ENCODE measurements around the gene HTR3A.
"Not testable (repeated sequence)": the region's sequence is repeated elsewhere in the genome, so short reads cannot be mapped to it uniquely, and the experiment has no call there.

The HTR3A gene

DNA sequence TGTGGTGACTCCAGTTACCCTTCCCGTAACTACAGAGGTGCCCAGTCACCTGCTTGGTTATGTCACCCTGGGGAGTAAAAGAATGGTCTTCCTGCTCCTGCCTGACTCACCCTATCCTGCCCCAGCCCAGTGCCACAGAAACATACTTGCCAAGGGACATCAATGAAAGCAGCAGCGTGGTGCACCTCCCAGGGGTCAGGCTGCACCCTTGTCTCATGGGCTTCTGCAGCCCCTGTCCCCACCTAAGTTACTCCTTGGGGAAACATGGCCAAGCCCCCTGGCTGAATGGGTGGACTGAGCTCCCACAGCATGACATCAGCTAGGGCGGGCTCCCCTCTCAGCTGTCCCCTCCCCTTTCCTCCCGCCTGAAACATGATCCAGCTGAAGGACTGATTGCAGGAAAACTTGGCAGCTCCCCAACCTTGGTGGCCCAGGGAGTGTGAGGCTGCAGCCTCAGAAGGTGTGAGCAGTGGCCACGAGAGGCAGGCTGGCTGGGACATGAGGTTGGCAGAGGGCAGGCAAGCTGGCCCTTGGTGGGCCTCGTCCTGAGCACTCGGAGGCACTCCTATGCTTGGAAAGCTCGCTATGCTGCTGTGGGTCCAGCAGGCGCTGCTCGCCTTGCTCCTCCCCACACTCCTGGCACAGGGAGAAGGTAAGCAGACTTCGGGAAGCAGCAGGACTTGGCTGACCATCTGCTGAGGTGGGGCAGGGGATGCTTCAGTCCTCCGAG is at the start of gene HTR3A:
HTR3A (plus strand) TSS at position 368 of the 730 bp plus-strand sequence; CDS start at position 586, 218 bp downstream.
- no peak for DNase-seq (ENCODE audit: low read depth in 3 of 3)

GRCh38 chr11:113926273-113927197 is 48.4 kb upstream of the HTR3A start:
- no peak for DNase-seq (ENCODE audit: low read depth in 3 of 3)

GRCh38 chr11:113928311-113928710 is 46.6 kb upstream of the HTR3A start:
- no peak for DNase-seq (ENCODE audit: low read depth in 3 of 3)

DNA sequence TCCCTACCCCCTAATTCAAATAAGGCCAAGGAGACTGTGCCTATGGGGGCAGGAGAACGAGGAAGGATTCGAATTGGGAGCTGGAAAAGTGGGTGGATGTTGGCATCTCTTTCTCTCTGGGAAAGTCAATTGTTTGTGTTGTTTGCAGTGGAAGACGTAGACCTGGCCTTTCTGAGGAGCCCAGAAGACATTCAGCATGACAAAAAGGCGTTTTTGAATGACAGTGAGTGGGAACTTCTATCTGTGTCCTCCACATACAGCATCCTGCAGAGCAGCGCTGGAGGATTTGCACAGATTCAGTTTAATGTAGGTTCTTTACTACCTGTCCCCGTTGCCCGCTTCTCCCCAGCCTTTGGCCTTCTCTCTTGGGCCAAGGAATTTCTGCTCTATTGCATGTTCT is 42.1 kb upstream of the HTR3A start:
- no peak for DNase-seq (ENCODE audit: low read depth in 3 of 3)

DNA sequence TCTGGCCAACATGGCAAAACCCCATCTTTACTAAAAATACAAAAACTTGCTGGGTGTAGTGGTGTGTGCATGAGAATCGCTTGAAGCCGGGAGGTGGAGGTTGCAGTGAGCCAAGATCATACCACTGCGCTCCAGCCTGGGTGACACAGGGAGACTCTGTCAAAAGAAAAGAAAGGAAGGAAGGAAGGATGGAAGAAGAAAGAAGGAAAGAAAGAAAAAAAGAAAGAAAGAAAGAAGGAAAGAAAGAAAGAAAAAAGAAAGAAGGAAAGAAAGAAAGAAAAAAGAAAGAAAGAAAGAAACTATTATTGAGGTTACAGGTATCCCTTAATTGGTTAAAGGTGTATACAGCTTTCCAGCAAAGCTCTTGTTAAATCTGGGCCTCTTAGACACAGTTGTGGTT is 40.7 kb upstream of the HTR3A start:
- not testable (repeated sequence) for DNase-seq (ENCODE audit: low read depth in 3 of 3)

GRCh38 chr11:113934761-113935160 is 40.1 kb upstream of the HTR3A start:
- no peak for DNase-seq (ENCODE audit: low read depth in 3 of 3)

DNA sequence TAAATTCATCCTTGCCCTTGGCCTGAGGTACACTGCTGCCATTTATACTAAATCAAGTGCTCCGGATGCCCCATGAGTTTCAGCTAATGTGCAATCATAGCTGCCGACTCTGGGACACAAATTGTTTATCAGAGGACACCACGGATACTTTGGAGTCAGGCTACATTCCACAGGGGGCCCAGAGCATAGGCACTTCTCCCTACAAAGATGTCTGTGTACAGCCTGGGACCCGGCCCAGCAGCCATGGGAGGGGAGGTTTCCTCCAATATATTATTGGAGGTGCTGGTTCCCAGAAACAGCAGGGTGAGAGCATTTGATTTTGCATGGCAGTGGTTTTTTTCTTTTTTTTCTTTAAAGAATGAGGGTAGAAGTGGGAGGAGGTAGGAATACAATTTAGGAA is 39.0 kb upstream of the HTR3A start:
- no peak for DNase-seq (ENCODE audit: low read depth in 3 of 3)

DNA sequence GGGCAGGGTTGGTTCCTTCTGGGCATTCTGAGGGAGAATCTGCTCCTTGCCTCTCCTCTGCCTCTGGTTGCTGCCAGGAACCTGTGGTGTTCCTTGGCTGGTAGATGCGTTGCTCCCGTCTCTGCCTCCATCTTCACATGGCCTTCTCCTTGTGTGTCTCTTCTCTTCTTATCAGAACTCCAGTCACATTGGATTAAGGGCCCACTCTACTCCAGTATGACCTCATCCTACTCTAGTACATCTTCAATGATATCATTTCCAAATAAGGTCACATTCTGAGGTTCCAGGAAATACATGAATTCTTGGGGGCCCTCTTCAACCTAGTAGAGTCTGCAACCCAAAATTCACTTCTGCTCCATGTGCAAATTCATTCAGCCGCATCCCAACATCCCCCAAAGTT is 37.0 kb upstream of the HTR3A start:
- no peak for DNase-seq (ENCODE audit: low read depth in 3 of 3)

DNA sequence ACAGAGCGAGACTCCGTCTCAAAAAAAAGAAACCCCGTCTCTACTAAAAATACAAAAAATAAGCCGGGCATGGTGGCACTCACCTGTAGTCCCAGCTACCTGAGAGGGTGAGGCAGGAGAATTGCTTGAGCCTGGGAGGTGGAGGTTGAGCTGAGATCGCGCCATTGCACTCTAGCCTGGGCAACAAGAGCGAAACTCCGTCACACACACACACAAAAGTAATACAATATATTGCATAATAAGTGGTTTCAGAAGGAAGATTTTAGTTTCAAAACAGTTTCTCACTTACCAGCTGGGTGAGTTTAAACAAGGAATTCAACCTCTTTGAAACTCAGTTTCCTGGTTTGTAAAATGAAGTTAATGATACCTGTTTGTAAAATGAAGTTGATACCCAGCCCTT is 32.7 kb upstream of the HTR3A start:
- no peak for DNase-seq (ENCODE audit: low read depth in 3 of 3)

DNA sequence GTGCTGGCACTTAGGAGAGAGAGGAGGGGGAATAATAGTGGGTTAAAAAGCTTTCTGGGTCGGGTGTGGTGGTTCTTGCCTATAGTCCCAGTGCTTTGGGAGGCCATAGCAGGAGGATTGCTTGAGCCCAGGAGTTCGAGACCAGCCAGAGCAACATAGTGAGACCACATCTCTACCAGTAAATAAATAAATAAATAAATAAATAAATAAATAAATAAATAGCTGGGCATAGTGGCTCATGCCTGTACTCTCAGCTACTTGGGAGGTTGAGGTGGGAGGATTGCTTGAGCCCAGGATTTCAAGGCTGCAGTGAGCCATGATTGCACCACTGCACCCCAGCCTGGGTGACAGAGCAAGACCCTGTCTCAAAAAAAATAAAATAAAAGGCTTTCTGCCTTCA is 28.7 kb upstream of the HTR3A start:
- not testable (repeated sequence) for DNase-seq (ENCODE audit: low read depth in 3 of 3)

- no peak for DNase-seq (ENCODE audit: low read depth in 3 of 3)
Measured at GRCh38 chr11:113947994-113948393, 26.9 kb upstream of the HTR3A start.

DNA sequence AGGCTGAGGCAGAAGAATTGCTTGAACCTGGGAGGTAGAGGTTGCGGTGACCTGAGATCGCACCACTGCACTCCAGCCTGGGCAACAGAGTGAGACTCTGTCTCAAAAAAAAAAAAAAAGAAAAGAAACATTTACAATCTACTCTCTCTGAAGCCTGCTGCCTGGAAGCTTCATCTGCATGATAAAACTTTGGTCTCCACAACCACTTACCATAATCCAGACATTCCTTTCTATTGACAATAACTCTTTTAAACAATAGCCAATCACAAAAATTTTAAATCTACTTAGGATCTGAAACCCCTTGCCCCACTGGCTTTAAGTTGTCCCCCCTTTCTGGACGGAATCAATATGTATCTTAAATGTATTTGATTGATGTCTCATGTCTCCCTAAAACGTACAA is 25.0 kb upstream of the HTR3A start:
- DNase-seq (ENCODE audit: low read depth in 3 of 3), result no peak

DNA sequence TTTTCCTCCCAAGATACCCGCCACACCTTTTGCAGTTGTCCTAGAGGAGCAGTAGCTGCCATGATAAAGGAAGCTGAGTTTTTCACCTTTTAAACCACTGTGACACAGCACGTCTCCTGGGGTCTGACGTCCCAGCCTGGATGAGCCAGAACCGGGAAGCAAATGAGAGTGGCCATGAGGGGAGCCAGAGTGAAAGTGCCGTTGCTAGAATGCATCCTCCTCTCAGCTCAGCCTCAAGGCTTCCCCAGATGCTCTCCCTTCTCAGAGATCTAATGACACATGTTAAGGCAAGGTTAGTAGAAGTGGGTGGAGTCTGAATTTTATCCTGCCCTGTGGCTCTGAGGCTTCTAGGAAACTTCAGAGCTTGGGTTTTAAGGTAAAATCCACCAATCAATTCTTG is 23.4 kb upstream of the HTR3A start:
- DNase-seq (ENCODE audit: low read depth in 3 of 3), result no peak

DNA sequence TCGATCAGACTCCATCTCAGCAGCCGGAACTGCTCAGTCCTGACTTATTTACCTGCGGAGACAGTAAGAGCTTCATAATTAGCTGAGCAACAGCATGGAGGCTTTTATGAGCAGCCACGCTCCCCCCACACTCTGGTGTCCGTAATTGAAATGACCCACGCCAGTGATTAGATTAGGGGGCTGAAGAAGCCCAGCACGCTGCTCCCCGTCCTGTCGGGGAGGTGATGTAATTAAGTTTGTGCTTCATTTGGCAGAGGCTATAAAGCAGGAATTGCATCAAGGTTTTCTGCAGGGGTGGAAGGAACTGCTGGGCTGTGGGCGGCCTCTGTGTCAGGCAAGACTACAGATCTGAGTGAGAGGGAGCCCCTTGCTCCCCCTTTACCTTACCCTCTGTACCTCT is 22.8 kb upstream of the HTR3A start:
- DNase-seq (ENCODE audit: low read depth in 3 of 3), result no peak

- no peak for DNase-seq (ENCODE audit: low read depth in 3 of 3)
Measured at GRCh38 chr11:113952588-113952987, 22.3 kb upstream of the HTR3A start.

DNA sequence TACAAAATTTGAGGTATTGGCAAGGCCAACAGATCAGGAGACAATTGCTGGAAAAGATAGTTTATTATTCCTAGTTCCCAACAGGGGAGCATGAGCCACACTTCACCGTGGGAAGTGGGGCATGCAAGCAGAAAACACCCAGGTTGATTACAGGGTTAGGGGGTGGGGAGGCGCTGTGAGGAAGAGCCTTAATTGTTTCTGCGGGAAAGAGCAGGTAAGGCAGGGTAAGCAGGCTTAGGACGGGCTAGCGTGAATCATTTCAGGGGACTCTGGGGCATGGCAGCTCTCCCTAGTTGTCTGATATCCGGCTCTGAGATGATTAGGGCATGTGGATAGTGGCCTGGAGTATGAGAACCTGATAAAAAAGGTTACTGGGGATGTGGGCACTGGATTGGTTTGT is 20.7 kb upstream of the HTR3A start:
- DNase-seq (ENCODE audit: low read depth in 3 of 3), result no peak

DNA sequence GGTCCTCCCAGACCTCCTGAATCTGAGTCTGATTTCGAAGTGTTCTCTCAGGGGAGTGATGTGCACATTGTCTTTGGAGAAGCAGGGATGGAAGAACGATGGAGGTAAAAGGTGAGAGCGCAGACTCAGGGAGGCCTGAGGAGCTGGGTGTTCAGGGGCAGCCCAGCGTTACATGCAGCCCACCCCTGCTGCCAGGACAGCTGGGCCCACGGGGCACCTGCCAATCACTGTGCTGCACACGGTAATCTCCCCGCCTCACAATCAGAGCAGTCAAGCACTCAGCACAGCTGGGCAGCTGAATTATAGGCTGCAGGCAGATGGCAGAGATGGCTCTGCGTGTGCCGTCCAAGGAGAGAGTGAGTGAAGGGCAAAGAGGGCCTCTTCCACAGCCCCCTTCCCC is 17.9 kb upstream of the HTR3A start:
- no peak for DNase-seq (ENCODE audit: low read depth in 3 of 3)

DNA sequence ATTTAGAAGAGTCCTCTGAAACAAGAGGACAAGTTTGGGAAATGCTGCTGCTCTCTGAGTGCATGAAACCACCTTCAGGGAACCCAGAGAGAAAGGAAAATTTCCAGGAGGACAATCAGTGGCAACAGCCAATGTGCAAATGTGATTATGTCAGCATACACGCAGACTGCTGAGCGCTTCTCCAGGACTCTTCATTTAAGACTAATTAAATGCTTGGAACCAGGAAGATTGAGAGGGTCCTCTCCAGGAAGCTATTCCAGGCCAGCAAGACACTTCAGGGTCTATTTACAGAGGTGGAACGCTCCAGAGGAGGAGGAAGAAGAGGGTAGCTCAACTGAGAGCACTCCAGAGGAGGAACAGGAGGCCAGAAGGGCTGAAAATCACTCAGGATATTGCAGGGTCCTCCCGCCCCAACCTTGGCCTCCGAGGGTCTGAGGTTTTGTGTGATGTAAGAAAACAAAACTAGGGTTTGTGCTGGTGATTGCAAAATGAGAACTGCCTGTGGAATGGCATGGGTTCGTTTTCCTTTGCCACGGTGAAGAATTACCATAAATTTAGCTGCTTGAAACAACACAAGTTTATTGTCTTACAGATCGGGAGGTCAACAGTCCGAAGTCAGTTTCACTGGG is 14.1 kb upstream of the HTR3A start:
- no peak for DNase-seq (ENCODE audit: low read depth in 3 of 3)

GRCh38 chr11:113967361-113967760 is 7.5 kb upstream of the HTR3A start:
- no peak for DNase-seq (ENCODE audit: low read depth in 3 of 3)

DNA sequence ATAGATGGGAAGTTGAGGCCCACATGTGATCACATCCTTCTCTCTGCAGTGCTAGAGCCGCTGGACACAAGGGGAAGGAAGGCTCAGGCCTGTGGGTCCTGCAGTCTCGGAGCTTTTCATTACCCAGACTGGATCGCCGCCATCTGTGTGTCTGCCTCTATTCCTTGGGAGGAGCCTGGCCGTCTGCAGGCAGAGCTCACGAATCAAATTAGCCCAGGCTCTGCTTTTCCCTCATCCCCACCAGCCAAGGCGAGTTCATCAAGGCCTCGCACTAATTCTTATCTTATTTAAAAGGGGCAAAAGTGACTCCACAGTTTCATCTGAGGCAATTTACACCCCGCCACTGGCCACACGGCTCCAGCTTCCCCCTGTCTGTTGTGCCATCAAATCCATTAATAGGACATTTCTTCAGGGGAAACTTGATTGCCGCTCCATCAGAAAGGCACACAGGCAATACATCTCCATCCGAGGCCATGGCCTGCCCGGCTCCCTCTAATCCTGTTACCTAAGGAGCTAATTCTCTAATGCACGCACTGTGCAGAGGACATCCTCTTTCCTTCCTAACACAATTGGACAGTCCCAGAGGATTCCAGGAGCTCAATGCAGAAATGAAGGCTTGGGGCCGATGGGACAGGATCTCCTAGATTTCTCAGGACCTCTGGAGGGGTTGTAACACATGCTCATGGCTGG is 3.3 kb upstream of the HTR3A start:
- no peak for DNase-seq (ENCODE audit: low read depth in 3 of 3)

GRCh38 chr11:113977071-113977490 is 2.2 kb downstream of the HTR3A start:
- no peak for DNase-seq (ENCODE audit: low read depth in 3 of 3)

DNA sequence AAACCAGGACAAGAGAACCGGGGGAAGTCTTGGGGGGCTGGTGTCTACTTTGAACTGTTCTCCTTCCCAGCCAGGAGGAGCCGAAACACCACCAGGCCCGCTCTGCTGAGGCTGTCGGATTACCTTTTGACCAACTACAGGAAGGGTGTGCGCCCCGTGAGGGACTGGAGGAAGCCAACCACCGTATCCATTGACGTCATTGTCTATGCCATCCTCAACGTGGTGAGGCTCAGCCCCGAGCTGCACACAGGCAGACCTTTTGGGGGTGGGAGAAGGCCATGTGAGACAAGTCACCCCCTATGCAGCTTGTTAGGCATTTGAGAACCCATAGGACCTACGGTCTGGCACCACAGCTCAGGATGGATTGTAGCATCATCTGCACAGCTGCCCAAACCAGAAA is 2.8 kb downstream of the HTR3A start:
- no peak for DNase-seq (ENCODE audit: low read depth in 3 of 3)

Data from stimulated activated CD4-positive, alpha-beta T cell treated with anti-CD3 and anti-CD28 coated beads, TNF-alpha, amount 100 ng/mL, for 4 hours (primary cell).